Tibial artery (tissue), 4 donors: ENCODE results near the gene OR4F15.

Experiments
- DNase-seq, 2 donors: peaks; one replicate each; pipeline ENCODE4 v3.0.0-alpha.2; 2019
- H3K27ac ChIP-seq, 2 donors: fragments of 200-600 bp; sonication (generic) in 1 of 2; 1 replicate in 1 of 2; 2 replicates in 1 of 2; pipeline ENCODE4 v1.5.1; 2018 to 2019; ENCODE audit warnings: mild to moderate bottlenecking in 1 of 2
- H3K27me3 ChIP-seq, 2 donors: fragments of 200-600 bp; sonication (generic) in 1 of 2; one replicate each; pipeline versions ENCODE4 v1.5.1 to v1.6.0; 2016 to 2019
- H3K36me3 ChIP-seq, 3 donors: fragments of 200-600 bp; sonication (generic) in 2 of 3; one replicate each; pipeline ENCODE4 v1.5.1; 2016 to 2019; ENCODE audit warnings: mild to moderate bottlenecking in 2 of 3
- H3K4me1 ChIP-seq, 4 donors: fragments of 200-600 bp; sonication (generic) in 2 of 4; 1 replicate in 3 of 4; 2 replicates in 1 of 4; pipeline ENCODE4 v1.5.1; 2016 to 2019
- H3K4me3 ChIP-seq, 2 donors: fragments of 200-600 bp; sonication (generic) in 1 of 2; 1 replicate in 1 of 2; 2 replicates in 1 of 2; pipeline ENCODE4 v1.5.1; 2018 to 2019; ENCODE audit warnings: mild to moderate bottlenecking in 2 of 2
- H3K9me3 ChIP-seq, 3 donors: fragments of 200-600 bp; sonication (generic) in 1 of 3; one replicate each; pipeline ENCODE4 v1.5.1; 2016 to 2019
- CTCF ChIP-seq, 2 experiments: fragments of 200-600 bp in 1 of 2; fragments of 450-650 bp in 1 of 2; IDR thresholded peaks; one replicate each; pipeline ENCODE4 v1.5.1; 2017 to 2019; ENCODE audit warnings: antibody characterized with exemption in 2 of 2, mild to moderate bottlenecking in 1 of 2, moderate library complexity in 1 of 2
- intact Hi-C: fragments of 100-400 bp; cut with DNase I; formaldehyde crosslinking; loops from one replicate; pipeline ENCODE4 v1.15.0; 2023; ENCODE audit warnings: low total_unique reads

Gene OR4F15

GRCh38 chr15:101810456-101810855 is 1.5 kb upstream of the OR4F15 start:
- H3K4me3 ChIP-seq: no peak overlapping the region
- no peak for DNase-seq
- H3K4me1 ChIP-seq: no peaks in the 10 kb centered on the region
- H3K9me3 ChIP-seq: no peaks in the 10 kb centered on the region
- TF ChIP-seq CTCF (IDR thresholded peaks at IDR 0.05): no peak
- no peak overlapping the region for H3K27ac ChIP-seq
- intact Hi-C loops: no loop called here
- H3K27me3 ChIP-seq: no peaks in the 10 kb centered on the region
- H3K36me3 ChIP-seq: no peaks in the 10 kb centered on the region

GRCh38 chr15:101810876-101811275 is 1.1 kb upstream of the OR4F15 start:
- no peak overlapping the region for H3K4me3 ChIP-seq
- H3K27ac ChIP-seq: no peak overlapping the region
- no peaks in the 10 kb centered on the region for H3K9me3 ChIP-seq
- H3K36me3 ChIP-seq: no peaks in the 10 kb centered on the region
- TF ChIP-seq CTCF (IDR thresholded peaks at IDR 0.05): no peak
- intact Hi-C loops: no loop called here
- no peaks in the 10 kb centered on the region for H3K27me3 ChIP-seq
- no peaks in the 10 kb centered on the region for H3K4me1 ChIP-seq
- no peak for DNase-seq

- Histone ChIP-seq H3K27ac (no peak overlapping the region), H3K4me1 (no peaks in the 10 kb centered on the region), H3K4me3 (no peak overlapping the region), H3K36me3 (no peaks in the 10 kb centered on the region), H3K9me3 (no peaks in the 10 kb centered on the region), H3K27me3 (no peaks in the 10 kb centered on the region)
- no peak for DNase-seq
- no peak for TF ChIP-seq CTCF (IDR thresholded peaks at IDR 0.05)
- intact Hi-C loops: no loop called here
Measured at GRCh38 chr15:101813803-101814534, 2.0 kb downstream of the OR4F15 start.

- intact Hi-C loops: no loop called here
- no peaks in the 10 kb centered on the region for H3K36me3 ChIP-seq
- no peak for TF ChIP-seq CTCF (IDR thresholded peaks at IDR 0.05)
- no peak overlapping the region for H3K4me3 ChIP-seq
- no peaks in the 10 kb centered on the region for H3K4me1 ChIP-seq
- no peak for DNase-seq
- no peaks in the 10 kb centered on the region for H3K9me3 ChIP-seq
- no peak overlapping the region for H3K27ac ChIP-seq
- no peaks in the 10 kb centered on the region for H3K27me3 ChIP-seq
Measured at GRCh38 chr15:101820781-101821180, 8.8 kb downstream of the OR4F15 start.

- Histone ChIP-seq H3K27me3 (no peaks in the 10 kb centered on the region), H3K4me1 (no peaks in the 10 kb centered on the region), H3K36me3 (no peaks in the 10 kb centered on the region), H3K4me3 (no peak overlapping the region), H3K27ac (no peak overlapping the region), H3K9me3 (peaks cover 0 to under 1% (median 0%) of the 10 kb centered on the region in 3 donors)
- intact Hi-C loops: no loop called here
- TF ChIP-seq CTCF (IDR thresholded peaks at IDR 0.05): no peak
- no peak for DNase-seq
Measured at GRCh38 chr15:101827257-101827656, 15.3 kb downstream of the OR4F15 start.
